Activated T-cell treated with anti-CD3 and anti-CD28 coated beads for 24 hours (primary cell): ENCODE data around the gene MEI1.
"Not testable (repeated sequence)": the region's sequence is repeated elsewhere in the genome, so short reads cannot be mapped to it uniquely, and the experiment has no call there.

Source experiments
- DNase-seq: peaks from one replicate; pipeline ENCODE4 v3.0.0-alpha.2; 2020; ENCODE audit warnings: low read depth

MEI1 gene

DNA sequence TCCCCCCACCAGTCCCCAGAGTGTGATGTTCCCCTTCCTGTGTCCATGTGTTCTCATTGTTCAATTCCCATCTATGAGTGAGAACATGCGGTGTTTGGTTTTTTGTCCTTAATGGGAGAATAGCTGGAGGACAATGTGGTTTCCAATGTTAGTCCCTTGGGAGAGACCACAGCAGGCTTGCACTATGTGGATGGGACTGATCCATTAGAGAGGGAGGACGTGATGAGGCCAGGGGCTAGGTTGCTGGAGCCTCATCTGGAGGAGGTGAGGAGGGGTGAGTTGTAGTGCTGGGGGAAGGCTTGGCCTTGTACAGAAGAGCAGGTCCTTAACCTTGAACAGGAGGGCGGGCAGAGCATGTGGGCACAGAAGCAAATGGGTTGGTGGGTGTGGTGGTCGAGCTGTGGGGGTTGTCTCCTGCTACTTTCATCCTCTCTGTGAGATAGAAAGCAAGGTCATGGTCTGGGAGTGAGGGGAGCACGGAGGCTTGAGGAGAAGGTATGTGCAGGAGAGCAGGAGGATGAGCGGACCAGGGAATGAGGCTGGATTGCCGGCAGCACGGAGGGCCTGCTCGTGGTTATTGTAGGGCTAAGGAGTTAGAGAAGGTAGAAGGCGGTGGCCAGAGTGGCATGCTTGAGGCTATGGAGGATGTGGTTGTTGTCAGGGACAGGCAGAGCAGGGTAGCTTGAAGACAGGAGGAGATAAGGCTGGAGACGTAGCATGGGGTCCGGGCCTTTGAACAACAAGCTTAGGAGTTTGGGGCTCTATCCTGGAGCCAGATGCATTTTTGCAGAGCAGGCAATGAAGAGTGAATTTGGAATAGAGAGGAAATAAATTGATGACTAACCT is 122.4 kb downstream of the MEI1 start:
- DNase-seq, result no peak

GRCh38 chr22:41822317-41823057 is 123.2 kb downstream of the MEI1 start:
- peak; percentile 47 for DNase-seq

GRCh38 chr22:41823797-41824196 is 124.5 kb downstream of the MEI1 start:
- DNase-seq, result no peak

- DNase-seq, result no peak
Measured at GRCh38 chr22:41825376-41825775, 126.1 kb downstream of the MEI1 start.

GRCh38 chr22:41826021-41826420 is 126.7 kb downstream of the MEI1 start:
- no peak for DNase-seq

GRCh38 chr22:41826430-41827383 is 127.4 kb downstream of the MEI1 start:
- no peak for DNase-seq

DNA sequence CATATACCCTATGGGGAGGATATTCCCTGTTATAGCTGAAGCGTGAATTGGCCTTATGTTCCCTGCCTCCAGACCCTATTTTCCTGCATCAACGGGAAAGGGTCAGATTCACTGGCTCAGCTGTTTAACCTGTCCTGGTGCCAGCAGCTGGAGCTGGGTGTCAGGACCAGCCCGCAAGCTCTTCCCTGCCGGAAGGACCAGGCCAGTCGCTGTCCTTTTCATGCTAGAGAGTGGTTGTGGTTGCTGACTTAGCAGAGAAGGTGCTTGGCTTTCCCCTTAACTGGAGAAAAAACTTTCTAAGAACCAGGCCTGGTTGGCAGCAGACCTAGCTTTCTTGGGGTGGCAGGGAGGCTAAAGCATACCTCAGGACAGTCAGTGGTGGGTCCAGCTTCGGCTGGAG is 128.4 kb downstream of the MEI1 start:
- no peak for DNase-seq

DNA sequence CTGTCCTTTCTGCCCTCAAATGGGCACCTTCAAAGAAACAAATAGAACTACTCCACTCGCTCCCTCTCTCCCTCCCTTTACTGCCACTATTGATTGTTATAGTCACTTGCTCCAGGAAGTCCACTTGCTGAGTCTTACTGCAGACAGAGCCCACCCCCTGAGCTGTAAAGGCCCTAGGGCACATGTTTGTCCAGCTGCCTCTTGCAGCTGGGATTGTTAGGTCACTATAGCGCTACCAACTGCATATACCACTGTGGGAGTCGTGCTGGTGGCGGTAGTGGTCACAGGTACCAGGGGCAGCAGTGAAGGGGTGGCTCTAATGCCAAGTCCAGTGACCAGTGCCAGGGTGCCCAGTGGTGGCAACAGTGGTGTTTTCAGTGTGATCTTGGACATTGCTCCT is 129.2 kb downstream of the MEI1 start:
- no peak for DNase-seq

GRCh38 chr22:41830174-41830573 is 130.9 kb downstream of the MEI1 start:
- DNase-seq, result no peak

- DNase-seq, result no peak
Measured at GRCh38 chr22:41831383-41831782, 132.1 kb downstream of the MEI1 start.

DNA sequence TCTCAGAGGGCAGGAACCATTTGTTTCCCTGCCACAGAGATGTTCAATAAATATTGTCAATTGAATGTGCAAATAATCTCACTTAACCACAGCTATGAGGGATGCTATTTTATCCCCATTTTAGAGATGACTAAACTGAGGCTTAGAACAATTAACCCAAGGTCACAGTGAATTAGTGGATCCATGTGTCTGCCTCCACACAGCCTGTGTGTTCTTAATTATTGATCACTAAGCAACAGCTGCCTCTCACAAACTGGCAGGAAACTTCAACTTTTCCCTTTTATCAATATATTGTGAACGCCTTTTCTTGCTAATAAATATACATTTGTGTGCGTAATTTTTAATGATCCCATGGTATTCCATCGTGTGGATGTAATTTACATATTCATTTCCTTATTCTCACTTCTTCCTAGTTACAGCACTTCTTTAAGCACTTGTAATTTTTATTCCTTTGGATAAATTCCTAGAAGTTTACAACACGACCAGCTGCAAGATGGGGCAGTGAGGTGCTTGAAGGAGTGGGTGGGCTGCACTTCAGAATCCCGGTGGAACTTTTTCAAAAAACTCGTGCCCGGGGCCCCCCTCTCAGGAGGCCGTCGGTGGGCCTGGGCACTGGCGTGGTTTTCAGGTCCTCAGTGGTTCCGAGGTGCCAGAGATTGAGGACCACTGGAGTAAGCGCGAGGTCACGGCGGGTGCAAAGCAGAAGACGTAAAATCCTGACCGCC is 132.7 kb downstream of the MEI1 start:
- DNase-seq, result no peak

DNA sequence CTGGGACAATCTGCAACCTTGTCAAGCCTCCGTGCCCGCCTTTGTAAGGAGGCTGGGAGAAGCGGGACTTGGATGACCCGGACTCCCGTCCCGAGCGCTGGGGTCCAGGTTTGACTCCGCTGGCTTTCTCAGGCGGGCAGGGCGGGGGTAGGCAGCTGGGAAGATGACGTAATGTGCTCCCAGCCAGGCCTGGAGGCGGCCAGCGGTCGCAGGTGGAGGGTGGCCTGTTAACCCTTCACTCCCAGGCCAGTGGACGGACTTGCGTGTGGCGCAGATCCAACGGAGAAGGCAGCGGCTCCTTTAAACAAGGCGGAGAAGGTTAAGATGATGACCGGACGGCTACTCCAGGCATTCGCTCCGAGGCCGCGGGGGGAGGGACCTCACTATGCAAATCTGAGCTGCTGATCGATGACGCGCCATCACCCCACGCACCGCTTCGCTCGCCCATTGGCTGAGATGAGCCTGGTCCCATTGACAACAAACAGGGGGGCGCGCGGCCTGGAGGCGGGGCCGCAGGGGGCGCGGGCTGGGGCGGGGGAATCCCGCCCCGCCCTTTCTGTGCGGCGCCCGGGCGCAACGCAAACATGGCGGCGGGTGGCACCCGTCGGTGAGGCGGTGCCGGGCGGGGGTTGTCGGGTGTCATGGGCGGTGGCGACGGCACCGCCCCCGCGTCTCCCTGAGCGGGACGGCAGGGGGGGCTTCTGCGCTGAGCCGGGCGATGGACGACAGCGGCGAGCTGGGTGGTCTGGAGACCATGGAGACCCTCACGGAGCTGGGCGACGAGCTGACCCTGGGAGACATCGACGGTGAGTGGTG is 133.5 kb downstream of the MEI1 start, which contains the start of gene SREBF2:
Gene SREBF2, plus strand, starts transcription at position 553 of the 816 bp plus-strand sequence. Its CDS starts 166 bp downstream, at position 719.
- peak; percentile 99 for DNase-seq

DNA sequence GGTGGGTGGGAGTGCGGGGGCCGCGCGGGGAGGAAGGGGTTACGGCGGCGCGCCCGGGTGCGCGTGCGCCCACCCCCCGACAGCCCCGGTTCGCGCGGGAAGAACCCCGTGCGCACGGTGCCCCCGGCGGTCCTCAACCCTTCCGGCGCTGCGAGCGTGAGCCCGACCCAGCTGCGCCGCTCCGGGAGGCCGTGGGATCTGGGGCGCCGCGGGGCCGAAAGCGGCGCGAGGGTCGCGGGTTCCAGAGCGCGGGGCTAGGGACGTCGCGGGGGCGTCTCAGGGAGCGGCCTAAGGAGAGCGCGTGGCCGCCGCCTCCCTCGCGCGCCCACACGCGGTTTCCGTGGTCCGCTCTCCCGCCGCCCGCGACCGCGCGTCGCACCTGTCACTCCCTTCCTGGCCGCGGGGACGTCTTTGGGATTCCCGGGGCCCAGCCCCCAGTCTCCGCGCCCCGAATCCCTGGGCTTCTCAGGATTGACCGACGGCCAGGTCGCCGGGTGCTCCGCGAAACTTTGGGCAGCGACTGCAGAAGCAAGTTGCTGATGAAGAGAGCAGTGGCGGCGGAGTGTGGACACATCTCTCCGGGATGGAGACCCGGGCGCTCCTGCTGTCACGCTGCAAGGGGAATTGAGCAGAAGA is 134.2 kb downstream of the MEI1 start:
- peak; percentile 30 for DNase-seq

DNA sequence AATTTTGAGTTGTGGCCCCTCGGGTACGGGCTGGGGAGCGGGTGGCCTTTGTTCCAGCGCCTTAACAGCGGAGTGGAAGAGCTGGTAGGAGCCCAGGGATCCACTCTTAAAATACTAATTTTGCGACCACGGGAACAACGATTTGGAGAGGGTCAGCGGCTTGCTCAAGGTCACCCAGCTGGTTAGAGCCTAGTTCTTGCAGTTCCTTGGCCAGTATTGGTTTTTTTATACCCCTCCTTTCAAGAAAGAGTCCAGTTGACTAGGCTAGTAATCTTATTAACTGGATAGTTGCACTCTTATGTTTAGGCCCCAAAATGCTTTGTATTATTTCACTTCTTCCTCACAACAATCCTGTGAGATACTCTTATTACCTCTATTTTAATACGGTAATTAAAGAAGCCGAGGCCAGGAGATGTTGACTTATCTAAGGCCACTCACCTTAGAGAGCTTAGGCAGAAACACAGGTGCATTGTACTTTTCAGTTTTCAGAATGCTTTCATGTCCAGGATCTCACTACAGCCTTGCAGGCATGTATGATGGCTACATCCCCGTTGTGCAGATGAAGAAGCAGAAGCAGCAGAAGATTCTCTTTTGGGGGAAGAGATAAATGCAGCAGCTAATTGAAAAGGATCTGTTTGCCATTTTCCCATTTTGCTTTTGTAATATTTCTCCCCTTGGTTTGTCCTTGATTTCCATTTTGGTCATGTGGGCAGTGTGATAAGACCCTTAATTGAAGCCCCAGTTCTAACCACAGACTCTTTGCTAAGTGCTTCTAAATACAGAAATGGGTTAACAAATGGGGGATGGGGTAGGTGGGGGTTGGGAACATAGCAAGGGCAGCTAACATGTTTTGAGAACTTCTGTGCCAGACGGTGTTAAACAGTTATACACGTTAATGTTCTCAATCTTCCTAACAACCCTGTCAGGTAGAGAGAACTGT is 135.0 kb downstream of the MEI1 start:
- no peak for DNase-seq

- not testable (repeated sequence) for DNase-seq
Measured at GRCh38 chr22:41835462-41835861, 136.2 kb downstream of the MEI1 start.

- no peak for DNase-seq
Measured at GRCh38 chr22:41836551-41836950, 137.2 kb downstream of the MEI1 start.

DNA sequence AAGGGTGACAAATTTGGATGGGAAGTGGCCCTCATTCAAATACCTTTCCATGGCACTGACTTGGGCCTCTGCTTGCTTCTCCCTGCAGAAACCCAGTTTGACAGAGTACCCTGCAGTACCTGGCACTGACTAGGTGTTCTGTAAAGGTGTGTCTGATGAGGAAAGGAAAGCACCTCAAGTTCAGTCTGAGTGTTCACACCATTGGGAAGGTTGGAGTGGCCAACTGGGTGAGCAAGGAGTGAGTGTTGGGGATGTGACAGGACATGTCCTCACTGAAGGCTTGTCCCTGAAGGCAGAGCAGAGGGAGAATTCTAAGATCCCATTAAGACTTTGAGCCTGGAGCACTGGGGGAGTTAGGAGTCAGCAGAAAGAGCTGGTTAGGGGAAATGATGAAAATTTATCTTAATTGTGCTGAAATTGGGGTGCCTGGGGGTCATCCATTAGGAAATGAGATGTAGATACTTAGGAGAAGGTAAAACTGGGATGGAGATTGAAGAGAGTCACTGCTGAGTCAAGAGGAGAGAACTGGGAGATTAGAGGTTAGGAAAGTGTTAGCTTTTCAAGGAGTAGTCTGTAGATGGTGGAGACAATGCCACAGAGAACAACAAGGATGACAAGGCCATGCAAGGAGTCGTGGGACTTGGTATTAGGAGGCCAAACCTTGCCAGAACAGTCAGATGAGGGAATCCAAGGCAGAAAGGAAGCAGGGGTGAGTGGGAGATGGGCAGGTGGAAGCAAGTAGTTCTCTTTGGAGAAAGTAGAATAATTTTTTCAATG is 139.7 kb downstream of the MEI1 start:
- no peak for DNase-seq

DNA sequence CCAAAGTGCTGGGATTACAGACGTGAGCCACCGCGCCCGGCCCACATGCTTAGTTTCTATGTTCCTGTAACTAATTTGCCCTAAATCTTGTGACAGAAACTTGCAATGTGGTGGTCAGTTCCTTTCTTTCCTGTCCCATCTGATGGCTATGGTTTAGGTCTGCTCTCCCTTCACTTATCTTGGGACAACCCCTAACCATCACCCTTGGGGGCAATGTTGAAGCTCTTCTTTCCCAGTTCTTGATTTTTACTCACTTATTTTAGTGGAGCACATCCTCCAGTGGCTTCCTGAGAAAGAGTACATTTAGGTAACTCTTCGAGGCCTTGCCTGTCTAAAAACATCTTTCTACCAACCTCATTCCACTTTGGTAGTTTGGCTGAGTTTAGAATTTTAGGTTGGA is 140.9 kb downstream of the MEI1 start:
- DNase-seq, result no peak
